A673 (cell line): ENCODE results near the gene C20orf204. TPM values are rescaled to one million over a fixed set of nuclear protein-coding genes. Genes with fewer than 3 reads are reported as not detected.

Experiments used
- BruUV-seq: library from RNA; stranded (reverse); fragments of 400-500 nt; replicated peaks from 2 replicates; lab custom pipeline; 2021; lab: Mats Ljungman, UMichigan
- CTCF ChIA-PET: fragments of 300-600 bp; sonication (Branson Sonifier 250); formaldehyde crosslinking; loops from one replicate; lab custom pipeline; 2022; ENCODE audit warnings: antibody characterized with exemption; lab: Charles Lee
- POLR2A ChIA-PET: fragments of 300-600 bp; sonication (Branson Sonifier 250); formaldehyde crosslinking; loops from one replicate; lab custom pipeline; 2022; ENCODE audit warnings: antibody characterized with exemption; ENCODE audit not compliant: low non-redundant PET; lab: Charles Lee
- DNase-seq: peaks from one replicate; pipeline ENCODE4 v3.0.0-alpha.2; 2015; ENCODE audit warnings: low spot score
- H3K27ac ChIP-seq: fragments of 200-600 bp; sonication (generic); 2 replicates; pipeline ENCODE4 v1.5.1; 2016; ENCODE audit warnings: mixed run types, low read depth, mild to moderate bottlenecking, mixed read lengths, antibody characterized with exemption, low read length; ENCODE audit not compliant: poor library complexity, severe bottlenecking
- H3K27me3 ChIP-seq: fragments of 200-600 bp; sonication (generic); replicated peaks from 2 replicates; pipeline ENCODE4 v1.6.1; 2017; ENCODE audit warnings: mixed run types, low read depth, mild to moderate bottlenecking, mixed read lengths, antibody characterized with exemption, low read length; ENCODE audit not compliant: insufficient read depth, poor library complexity
- H3K36me3 ChIP-seq: fragments of 200-600 bp; sonication (generic); 2 replicates; pipeline ENCODE4 v1.6.1; 2016; ENCODE audit warnings: mixed run types, mild to moderate bottlenecking, mixed read lengths, antibody characterized with exemption, low read length; ENCODE audit not compliant: insufficient read depth, poor library complexity, severe bottlenecking
- H3K4me1 ChIP-seq: fragments of 200-600 bp; sonication (generic); 2 replicates; pipeline ENCODE4 v1.6.1; 2017; ENCODE audit warnings: mixed run types, mild to moderate bottlenecking, mixed read lengths, antibody characterized with exemption, low read length; ENCODE audit not compliant: insufficient read depth, poor library complexity, severe bottlenecking
- H3K4me3 ChIP-seq: fragments of 200-600 bp; sonication (generic); 2 replicates; pipeline ENCODE4 v1.5.1; 2016; ENCODE audit warnings: low read depth, mixed run types, mild to moderate bottlenecking, mixed read lengths, low read length; ENCODE audit not compliant: poor library complexity, severe bottlenecking
- H3K9me3 ChIP-seq: fragments of 200-600 bp; sonication (generic); 2 replicates; pipeline ENCODE4 v1.6.1; 2016; ENCODE audit warnings: mixed run types, low read depth, mild to moderate bottlenecking, mixed read lengths, antibody characterized with exemption, low read length; ENCODE audit not compliant: poor library complexity, severe bottlenecking
- CTCF ChIP-seq: fragments of 300-800, 200-600 bp; sonication (generic); conservative IDR thresholded peaks from 2 replicates; pipeline ENCODE4 v1.5.1; 2017; ENCODE audit warnings: low read depth, mild to moderate bottlenecking, antibody characterized with exemption, low read length, moderate library complexity, mixed read lengths
- EZH2 ChIP-seq: fragments of 200-600 bp; sonication (generic); IDR thresholded peaks from 2 replicates; pipeline ENCODE4 v1.6.1; 2017; ENCODE audit warnings: borderline replicate concordance, low read depth, mild to moderate bottlenecking, mixed read lengths, antibody characterized with exemption, low read length; ENCODE audit not compliant: poor library complexity, severe bottlenecking
- intact Hi-C: fragments of 100-400 bp; cut with micrococcal nuclease; formaldehyde crosslinking; loops from one replicate; pipeline ENCODE4 v1.10.0; 2022; ENCODE audit not compliant: unreplicated experiment
- total RNA-seq: library from RNA; stranded (reverse); gene quantifications from 2 replicates; pipeline ENCODE4 v1.2.3, GENCODE V29; 2021

Gene C20orf204
- total RNA-seq, 1 experiment from 2014 or later = 2.5 TPM

GRCh38 chr20:64041781-64042053 lies 5.7 kb downstream of the C20orf204 start:
- H3K27me3 ChIP-seq = peaks cover 50% of the 10 kb centered on the region
- H3K27ac ChIP-seq = no peak overlapping the region
- POLR2A ChIA-PET = no interaction called here
- peaks cover 25% of the 10 kb centered on the region for H3K4me1 ChIP-seq
- H3K4me3 ChIP-seq = peak overlapping the region; percentile 42
- BruUV-seq = no TSS peak
- no peaks in the 10 kb centered on the region for H3K9me3 ChIP-seq
- CTCF ChIA-PET = interaction anchor here (0.6 kb wide), 1 partner anchor 41 kb away, joined by 5 read pairs; no protein-coding TSS in a partner anchor
- intact Hi-C loops = no loop called here
- TF ChIP-seq CTCF = no peak
- peak; percentile 2 for TF ChIP-seq EZH2
- no peak for DNase-seq
- H3K36me3 ChIP-seq = no peaks in the 10 kb centered on the region

GRCh38 chr20:64042054-64042781 lies 6.2 kb downstream of the C20orf204 start:
- H3K4me3 ChIP-seq = peak overlapping the region; percentile 42
- H3K27me3 ChIP-seq = peaks cover 50% of the 10 kb centered on the region
- H3K27ac ChIP-seq = no peak overlapping the region
- POLR2A ChIA-PET = no interaction called here
- H3K36me3 ChIP-seq = no peaks in the 10 kb centered on the region
- CTCF ChIA-PET = interaction anchor here (0.6 kb wide), 1 partner anchor 40 kb away, joined by 5 read pairs; no protein-coding TSS in a partner anchor
- intact Hi-C loops = no loop called here
- H3K4me1 ChIP-seq = peaks cover 25% of the 10 kb centered on the region
- TF ChIP-seq EZH2 = no peak
- no peak for TF ChIP-seq CTCF
- no TSS peak for BruUV-seq
- DNase-seq = no peak
- H3K9me3 ChIP-seq = no peaks in the 10 kb centered on the region

- no TSS peak for BruUV-seq
- ChIA-PET CTCF (interaction anchor here (0.6 kb wide), 1 partner anchor 188 kb away, joined by 3 read pairs; no protein-coding TSS in a partner anchor), POLR2A (interaction anchor here (0.6 kb wide), 1 partner anchor 80 kb away, joined by 17 read pairs; no protein-coding TSS in a partner anchor)
- Histone ChIP-seq H3K36me3 (no peaks in the 10 kb centered on the region), H3K4me1 (peaks cover 17% of the 10 kb centered on the region), H3K27me3 (peaks cover 45% of the 10 kb centered on the region), H3K4me3 (no peak overlapping the region), H3K9me3 (no peaks in the 10 kb centered on the region), H3K27ac (no peak overlapping the region)
- no peak for TF ChIP-seq CTCF
- TF ChIP-seq EZH2 = no peak
- intact Hi-C loops = no loop called here
- DNase-seq = no peak
Measured at GRCh38 chr20:64043768-64044167, 7.8 kb downstream of the C20orf204 start.
